ENCODE measurements around the gene AMOTL1. TPM values are rescaled to one million over a fixed set of nuclear protein-coding genes. Genes with fewer than 3 reads are reported as not detected.

AMOTL1 gene
- total and polyA plus RNA-seq, 2 of the 8 experiments (the other 6 are each of a cell fraction or from before 2014, with no cell fraction given) = 9.0 to 27.6 TPM

GRCh38 chr11:94840209-94840608 lies 72.1 kb downstream of the AMOTL1 start (continued):
- no peak for TF ChIP-seq CHD7 (IDR thresholded peaks at IDR 0.05; ENCODE audit: insufficient replicate concordance, low read length)
- no peak for TF ChIP-seq CHD1 (IDR thresholded peaks at IDR 0.05; ENCODE audit: low read depth, low read length)
- TF ChIP-seq SIRT6 (IDR thresholded peaks at IDR 0.05; ENCODE audit: low read length) = no peak
- no peak for TF ChIP-seq MAX (IDR thresholded peaks at IDR 0.05)
- TF ChIP-seq CBX5 (IDR thresholded peaks at IDR 0.05; ENCODE audit: low read depth, low read length) = no peak
- TF ChIP-seq SRF (IDR thresholded peaks at IDR 0.05; ENCODE audit: low read depth, low read length) = no peak
- TF ChIP-seq GTF2F1 (IDR thresholded peaks at IDR 0.05; ENCODE audit: borderline replicate concordance, low read depth, low read length) = no peak
- no peak for TF ChIP-seq RFX5 (IDR thresholded peaks at IDR 0.05; ENCODE audit: borderline replicate concordance, low read depth, low read length)
- TF ChIP-seq HDAC6 (IDR thresholded peaks at IDR 0.05; ENCODE audit: low read depth, low read length) = no peak
- TF ChIP-seq POU5F1 (IDR thresholded peaks at IDR 0.05; ENCODE audit: low read depth, low read length) = no peak
- no peak for TF ChIP-seq TEAD4 (IDR thresholded peaks at IDR 0.05; ENCODE audit: low read depth, low read length)
- TF ChIP-seq TAF7 (optimal IDR thresholded peaks at IDR 0.05; ENCODE audit: borderline replicate concordance, low read depth, low read length) = no peak
- no peak for TF ChIP-seq JUN (IDR thresholded peaks at IDR 0.05; ENCODE audit: low read depth, low read length)
